H1 (cell line): ENCODE data around the gene ADAM12. TPM values are rescaled to one million over a fixed set of nuclear protein-coding genes. Genes with fewer than 3 reads are reported as not detected.

ENCODE experiments used
- CBX5 ChIP-seq: fragments of 300-800, 300-1000 bp; sonication (generic); IDR thresholded peaks from 2 replicates; pipeline ENCODE4 v1.7.1; 2016; ENCODE audit warnings: antibody characterized with exemption, low read length, low read depth
- CHD7 ChIP-seq: fragments of 300-600 bp; sonication (generic); IDR thresholded peaks from 2 replicates; pipeline ENCODE4 v1.7.1; 2012; ENCODE audit warnings: low read length, moderate library complexity, mild to moderate bottlenecking, inconsistent platforms; ENCODE audit not compliant: insufficient replicate concordance
- CTBP2 ChIP-seq: IDR thresholded peaks from 2 replicates; pipeline ENCODE4 v1.7.0; 2011; ENCODE audit warnings: borderline replicate concordance, mild to moderate bottlenecking, moderate library complexity, mixed read lengths, low read length; ENCODE audit not compliant: insufficient read depth, insufficient read length
- EP300 ChIP-seq, 2 experiments: IDR thresholded peaks; 1 replicate in 1 of 2; 2 replicates in 1 of 2; pipeline ENCODE4 v1.6.1; 2011 to 2012; ENCODE audit warnings: low read depth in 2 of 2, low read length in 2 of 2, mild to moderate bottlenecking in 2 of 2, borderline replicate concordance in 1 of 2, inconsistent platforms in 1 of 2, moderate library complexity in 1 of 2
- KDM4A ChIP-seq: IDR thresholded peaks from one replicate; pipeline ENCODE4 v1.7.1; 2012; ENCODE audit warnings: low read depth, mild to moderate bottlenecking, moderate library complexity, low read length, inconsistent platforms; ENCODE audit not compliant: severe bottlenecking
- NANOG ChIP-seq: IDR thresholded peaks from 2 replicates; pipeline ENCODE4 v1.6.1; 2011; ENCODE audit warnings: low read length, low read depth, mild to moderate bottlenecking, inconsistent platforms; ENCODE audit not compliant: insufficient read depth, poor library complexity, severe bottlenecking
- RAD21 ChIP-seq, 2 experiments: IDR thresholded peaks in 1 of 2; conservative IDR thresholded peaks in 1 of 2; 2 replicates each; pipeline ENCODE4 v1.6.1; 2011; ENCODE audit warnings: low read depth in 2 of 2, low read length in 2 of 2, improper control_type of control experiment in 1 of 2, inconsistent platforms in 1 of 2, mild to moderate bottlenecking in 1 of 2, moderate library complexity in 1 of 2
- SRF ChIP-seq: IDR thresholded peaks from 2 replicates; pipeline ENCODE4 v1.6.1; 2011; ENCODE audit warnings: mild to moderate bottlenecking, low read depth, low read length, moderate library complexity
- polyA plus RNA-seq, 7 experiments: library from polyadenylated mRNA; depleted of rRNA in 3 of 7; stranded (reverse) in 5 of 7; unstranded in 2 of 7; fragments of >200 nt in 5 of 7; fragments of 200-250 nt in 2 of 7; gene quantifications; 1 replicate in 5 of 7; 2 replicates in 1 of 7; 4 replicates in 1 of 7; pipeline versions ENCODE4 v1.2.1 to v1.2.3, GENCODE V29; 2011 to 2013; ENCODE audit warnings: missing spikeins in 2 of 7, mixed read lengths in 2 of 7
- total RNA-seq: library from RNA; stranded (reverse); fragmentation: NEBNext Ultra II Directional; extraction: Animal tissue kit (Norgen Biotek cat#: 25700); gene quantifications from 2 replicates; pipeline ENCODE4 v1.2.1, GENCODE V29; 2021

The ADAM12 gene
- total and polyA plus RNA-seq, 2 of the 8 experiments (the other 6 are each of a cell fraction or from before 2014, with no cell fraction given): 0.07 to 0.17 TPM

GRCh38 chr10:126199221-126199998 lies 188.9 kb downstream of the ADAM12 start (continued):
- TF ChIP-seq CHD7 (no peak), KDM4A (no peak), RAD21 (IDR thresholded peaks at IDR 0.05 in 1 of 2, conservative IDR thresholded peaks at IDR 0.05 in 1 of 2; ENCODE audit: low read depth in 2 of 2, low read length in 2 of 2) (no peak), CBX5 (no peak), EP300 (IDR thresholded peaks at IDR 0.05; ENCODE audit: borderline replicate concordance in 1 of 2, low read depth in 2 of 2, low read length in 2 of 2) (no peak), CTBP2 (no peak), NANOG (no peak), SRF (no peak)
